Measurements from ENCODE around the gene DCAF4. TPM values are rescaled to one million over a fixed set of nuclear protein-coding genes. Genes with fewer than 3 reads are reported as not detected.
"Not testable (repeated sequence)": the region's sequence is repeated elsewhere in the genome, so short reads cannot be mapped to it uniquely, and the experiment has no call there.

The DCAF4 gene
- total RNA-seq, 1 donor, result 21.0 TPM

- H3K4me2 ChIP-seq (ENCODE audit: insufficient read depth, low read length), result no peak overlapping the region
- H3K4me3 ChIP-seq (ENCODE audit: insufficient read depth, low read length), result no peak overlapping the region
- no peak for TF ChIP-seq CTCF (IDR thresholded peaks at IDR 0.05; ENCODE audit: extremely low read depth, low read depth, low read length)
- no peaks in the 10 kb centered on the region for H3K27me3 ChIP-seq (ENCODE audit: insufficient read depth, low read length)
- H4K20me1 ChIP-seq (ENCODE audit: insufficient read depth, low read length), result no peaks in the 10 kb centered on the region
- no peak overlapping the region for H3K27ac ChIP-seq (ENCODE audit: low read depth, low read length)
- no peaks in the 10 kb centered on the region for H3K9me3 ChIP-seq (ENCODE audit: low read depth, low read length)
- no peak overlapping the region for H2AFZ ChIP-seq (ENCODE audit: low read length)
- peaks cover 17% of the 10 kb centered on the region for H3K36me3 ChIP-seq (ENCODE audit: insufficient read depth, low read length)
- no peaks in the 10 kb centered on the region for H3K4me1 ChIP-seq (ENCODE audit: insufficient read depth, low read length)
- no peaks in the 10 kb centered on the region for H3K79me2 ChIP-seq (ENCODE audit: insufficient read depth, low read length)
- DNase-seq (ENCODE audit: insufficient read length, low spot score, missing footprints), result peak; percentile 87
Measured at GRCh38 chr14:72961579-72962335, 35.5 kb downstream of the DCAF4 start.

- not testable (repeated sequence) for H3K4me2 ChIP-seq (ENCODE audit: insufficient read depth, low read length); H3K27me3 ChIP-seq (ENCODE audit: insufficient read depth, low read length); H3K4me1 ChIP-seq (ENCODE audit: insufficient read depth, low read length); H3K9me3 ChIP-seq (ENCODE audit: low read depth, low read length); H3K27ac ChIP-seq (ENCODE audit: low read depth, low read length); H4K20me1 ChIP-seq (ENCODE audit: insufficient read depth, low read length); H2AFZ ChIP-seq (ENCODE audit: low read length); H3K4me3 ChIP-seq (ENCODE audit: insufficient read depth, low read length); H3K79me2 ChIP-seq (ENCODE audit: insufficient read depth, low read length)
- peak; percentile 82 for DNase-seq (ENCODE audit: insufficient read length, low spot score, missing footprints)
- H3K36me3 ChIP-seq (ENCODE audit: insufficient read depth, low read length), result peaks cover 22% of the 10 kb centered on the region
Measured at GRCh38 chr14:72962336-72962754, 36.1 kb downstream of the DCAF4 start.

GRCh38 chr14:72962829-72963312 lies 36.6 kb downstream of the DCAF4 start:
- no peaks in the 10 kb centered on the region for H4K20me1 ChIP-seq (ENCODE audit: insufficient read depth, low read length)
- H3K27ac ChIP-seq (ENCODE audit: low read depth, low read length), result no peak overlapping the region

GRCh38 chr14:72965249-72965648 lies 39.0 kb downstream of the DCAF4 start:
- Histone ChIP-seq H2AFZ (ENCODE audit: low read length) (no peak overlapping the region), H3K9me3 (ENCODE audit: low read depth, low read length) (no peaks in the 10 kb centered on the region), H3K36me3 (ENCODE audit: insufficient read depth, low read length) (peaks cover 25% of the 10 kb centered on the region), H3K79me2 (ENCODE audit: insufficient read depth, low read length) (no peaks in the 10 kb centered on the region), H3K4me2 (ENCODE audit: insufficient read depth, low read length) (no peak overlapping the region), H3K4me3 (ENCODE audit: insufficient read depth, low read length) (no peak overlapping the region), H3K27me3 (ENCODE audit: insufficient read depth, low read length) (no peaks in the 10 kb centered on the region), H3K4me1 (ENCODE audit: insufficient read depth, low read length) (no peaks in the 10 kb centered on the region), H3K27ac (ENCODE audit: low read depth, low read length) (no peak overlapping the region), H4K20me1 (ENCODE audit: insufficient read depth, low read length) (no peaks in the 10 kb centered on the region)
- TF ChIP-seq CTCF (IDR thresholded peaks at IDR 0.05; ENCODE audit: extremely low read depth, low read depth, low read length), result no peak
- DNase-seq (ENCODE audit: insufficient read length, low spot score, missing footprints), result no peak

More at GRCh38 chr14:72962829-72963312, 36.6 kb downstream of the DCAF4 start:
- peak; percentile 92 for DNase-seq (ENCODE audit: insufficient read length, low spot score, missing footprints)
- H3K4me2 ChIP-seq (ENCODE audit: insufficient read depth, low read length), result no peak overlapping the region
- H3K79me2 ChIP-seq (ENCODE audit: insufficient read depth, low read length), result no peaks in the 10 kb centered on the region
- H3K4me1 ChIP-seq (ENCODE audit: insufficient read depth, low read length), result no peaks in the 10 kb centered on the region
- peaks cover 27% of the 10 kb centered on the region for H3K36me3 ChIP-seq (ENCODE audit: insufficient read depth, low read length)
- TF ChIP-seq CTCF (IDR thresholded peaks at IDR 0.05; ENCODE audit: extremely low read depth, low read depth, low read length), result no peak
- no peaks in the 10 kb centered on the region for H3K27me3 ChIP-seq (ENCODE audit: insufficient read depth, low read length)
- no peak overlapping the region for H2AFZ ChIP-seq (ENCODE audit: low read length)
- no peaks in the 10 kb centered on the region for H3K9me3 ChIP-seq (ENCODE audit: low read depth, low read length)
- H3K4me3 ChIP-seq (ENCODE audit: insufficient read depth, low read length), result no peak overlapping the region

Data from osteoblast (primary cell).